Hepatocyte (in vitro differentiated cells): ENCODE measurements around the gene SEMA4B. TPM values are rescaled to one million over a fixed set of nuclear protein-coding genes. Genes with fewer than 3 reads are reported as not detected.

Experiments used
- DNase-seq: peaks from one replicate; pipeline ENCODE4 v3.0.0-alpha.2; 2016; ENCODE audit warnings: low spot score
- H2AFZ ChIP-seq: fragments of 200-600 bp; sonication (generic); 2 replicates; pipeline ENCODE4 v1.6.0; 2016; ENCODE audit warnings: antibody characterized with exemption, mild to moderate bottlenecking
- H3K27ac ChIP-seq: fragments of 200-600 bp; sonication (generic); 2 replicates; pipeline ENCODE4 v1.5.1; 2016; ENCODE audit warnings: mild to moderate bottlenecking
- H3K27me3 ChIP-seq: fragments of 200-600 bp; sonication (generic); 2 replicates; pipeline ENCODE4 v1.6.1; 2016
- H3K36me3 ChIP-seq: fragments of 200-600 bp; sonication (generic); replicated peaks from 2 replicates; pipeline ENCODE4 v1.5.1; 2016; ENCODE audit warnings: low read depth; ENCODE audit not compliant: insufficient read depth
- H3K4me1 ChIP-seq: fragments of 200-600 bp; sonication (generic); 2 replicates; pipeline ENCODE4 v1.5.1; 2016; ENCODE audit warnings: mild to moderate bottlenecking, moderate library complexity; ENCODE audit not compliant: insufficient read depth
- H3K4me2 ChIP-seq: fragments of 200-600 bp; sonication (generic); 2 replicates; pipeline ENCODE4 v1.6.0; 2016
- H3K4me3 ChIP-seq: fragments of 200-600 bp; sonication (generic); 2 replicates; pipeline ENCODE4 v1.5.1; 2016; ENCODE audit warnings: mild to moderate bottlenecking
- H3K79me2 ChIP-seq: fragments of 200-600 bp; sonication (generic); 2 replicates; pipeline ENCODE4 v1.6.0; 2017; ENCODE audit warnings: mild to moderate bottlenecking
- H3K9me2 ChIP-seq: fragments of 200-600 bp; sonication (generic); replicated peaks from 2 replicates; pipeline ENCODE4 v1.6.0; 2017; ENCODE audit warnings: mild to moderate bottlenecking; ENCODE audit not compliant: insufficient read depth
- H3K9me3 ChIP-seq: fragments of 200-600 bp; sonication (generic); 2 replicates; pipeline ENCODE4 v1.5.1; 2016; ENCODE audit warnings: low read depth, mild to moderate bottlenecking
- H4K20me1 ChIP-seq: fragments of 200-600 bp; sonication (generic); 2 replicates; pipeline ENCODE4 v1.6.0; 2016; ENCODE audit warnings: mild to moderate bottlenecking; ENCODE audit not compliant: insufficient read depth, poor library complexity, severe bottlenecking
- CTCF ChIP-seq: fragments of 200-600 bp; sonication (generic); IDR thresholded peaks from 2 replicates; pipeline ENCODE4 v1.5.1; 2016; ENCODE audit warnings: antibody characterized with exemption, mild to moderate bottlenecking; ENCODE audit not compliant: poor library complexity
- EZH2 ChIP-seq: fragments of 200-600 bp; sonication (generic); IDR thresholded peaks from 2 replicates; pipeline ENCODE4 v1.6.1; 2016; ENCODE audit warnings: antibody characterized with exemption, mild to moderate bottlenecking, borderline replicate concordance
- EZH2phosphoT487 ChIP-seq: fragments of 200-600 bp; sonication (generic); IDR thresholded peaks from one replicate; pipeline ENCODE4 v1.6.1; 2018; ENCODE audit warnings: antibody characterized with exemption, mild to moderate bottlenecking, low read depth, moderate library complexity; ENCODE audit not compliant: unreplicated experiment, severe bottlenecking
- WGBS: methylation state at CpG from one replicate; pipeline ENCODE4 v1.1.6; 2016; ENCODE audit warnings: low lambda C conversion rate; ENCODE audit errors: missing lambda C conversion rate; 5-methylcytosine and 5-hydroxymethylcytosine counted together
- polyA plus RNA-seq: library from polyadenylated mRNA; unstranded; fragments of >200 nt; fragmentation: Nextera tagmentation; extraction: Ambion mirVana; gene quantifications from 2 replicates; pipeline ENCODE4 v1.2.1, GENCODE V29; 2016
- total RNA-seq: library from RNA; depleted of rRNA; stranded (reverse); fragments of >200 nt; gene quantifications from 2 replicates; pipeline ENCODE4 v1.2.3, GENCODE V29; 2014

The SEMA4B gene
- total and polyA plus RNA-seq, 2 experiments from 2014 or later = 19.2 to 43.5 TPM

GRCh38 chr15:90188914-90189748 lies 12.0 kb upstream of the SEMA4B start:
- no peak overlapping the region for H3K4me2 ChIP-seq
- no peaks in the 10 kb centered on the region for H4K20me1 ChIP-seq
- peaks cover 39% of the 10 kb centered on the region for H3K79me2 ChIP-seq
- no peak overlapping the region for H2AFZ ChIP-seq
- 77% methylated on average over 8 of the region's 8 CpGs for WGBS
- no peaks in the 10 kb centered on the region for H3K36me3 ChIP-seq
- H3K9me2 ChIP-seq = no peaks in the 10 kb centered on the region
- H3K4me1 ChIP-seq = peaks cover 40% of the 10 kb centered on the region
- H3K27me3 ChIP-seq = no peaks in the 10 kb centered on the region
- H3K27ac ChIP-seq = no peak overlapping the region
- DNase-seq = peak; percentile 13
- H3K9me3 ChIP-seq = no peaks in the 10 kb centered on the region
- TF ChIP-seq EZH2 (no peak), EZH2phosphoT487 (no peak), CTCF (no peak)
- no peak overlapping the region for H3K4me3 ChIP-seq

GRCh38 chr15:90189781-90190467 lies 11.2 kb upstream of the SEMA4B start:
- no peaks in the 10 kb centered on the region for H3K9me3 ChIP-seq
- no peaks in the 10 kb centered on the region for H4K20me1 ChIP-seq
- DNase-seq = peak; percentile 2
- WGBS = 91% methylated on average over 10 of the region's 10 CpGs
- peak overlapping the region; percentile 31 for H3K27ac ChIP-seq
- H3K4me1 ChIP-seq = peaks cover 35% of the 10 kb centered on the region
- H3K27me3 ChIP-seq = no peaks in the 10 kb centered on the region
- TF ChIP-seq EZH2phosphoT487 = no peak
- no peak for TF ChIP-seq CTCF
- no peak for TF ChIP-seq EZH2
- H2AFZ ChIP-seq = no peak overlapping the region
- no peak overlapping the region for H3K4me3 ChIP-seq
- H3K36me3 ChIP-seq = no peaks in the 10 kb centered on the region
- H3K79me2 ChIP-seq = peaks cover 44% of the 10 kb centered on the region
- H3K9me2 ChIP-seq = no peaks in the 10 kb centered on the region
- H3K4me2 ChIP-seq = no peak overlapping the region

- peaks cover 47% of the 10 kb centered on the region for H3K79me2 ChIP-seq
- H3K4me3 ChIP-seq = no peak overlapping the region
- H3K9me3 ChIP-seq = no peaks in the 10 kb centered on the region
- H4K20me1 ChIP-seq = no peaks in the 10 kb centered on the region
- no peak for DNase-seq
- H3K36me3 ChIP-seq = no peaks in the 10 kb centered on the region
- no peaks in the 10 kb centered on the region for H3K9me2 ChIP-seq
- WGBS = 90% methylated on average over 10 of the region's 10 CpGs
- TF ChIP-seq EZH2 (no peak), EZH2phosphoT487 (no peak), CTCF (no peak)
- H3K27ac ChIP-seq = peak overlapping the region; percentile 66
- H3K4me2 ChIP-seq = no peak overlapping the region
- no peaks in the 10 kb centered on the region for H3K27me3 ChIP-seq
- H3K4me1 ChIP-seq = peaks cover 27% of the 10 kb centered on the region
- H2AFZ ChIP-seq = no peak overlapping the region
Observed at GRCh38 chr15:90190606-90191343, 10.4 kb upstream of the SEMA4B start.
